Stimulated activated effector memory CD8-positive, alpha-beta T cell treated with anti-CD3 and anti-CD28 coated beads, Interleukin-12 subunit alpha, Interleukin-12 subunit beta, amount 100 ng/mL, for 72 hours (primary cell): ENCODE data around the gene AIP.

Experiments used
- ATAC-seq: fragments of 150-1000 bp; cut with Tn5 transposase; 2 replicates; pipeline ENCODE4 v1.10.0; 2021
- DNase-seq, 2 donors: peaks; one replicate each; pipeline ENCODE4 v3.0.0; 2021 to 2022; ENCODE audit warnings: low spot score in 2 of 2
- H3K27ac Mint-ChIP-seq: one replicate; pipeline ENCODE4 v1.8.0; 2022; ENCODE audit warnings: mild to moderate bottlenecking, mixed read lengths
- H3K36me3 Mint-ChIP-seq: one replicate; pipeline ENCODE4 v1.8.0; 2022; ENCODE audit warnings: mild to moderate bottlenecking, mixed read lengths
- H3K4me1 Mint-ChIP-seq: one replicate; pipeline ENCODE4 v1.8.0; 2022; ENCODE audit warnings: mixed read lengths
- H3K4me3 Mint-ChIP-seq: one replicate; pipeline ENCODE4 v1.8.0; 2022; ENCODE audit warnings: mild to moderate bottlenecking, mixed read lengths
- H3K9me3 Mint-ChIP-seq: one replicate; pipeline ENCODE4 v1.8.0; 2022; ENCODE audit warnings: mixed read lengths

Gene AIP

GRCh38 chr11:67538306-67538705 is 55.5 kb downstream of the AIP start:
- DNase-seq, result no peak
- no peak overlapping the region for H3K4me3 Mint-ChIP-seq
- no peaks in the 10 kb centered on the region for H3K4me1 Mint-ChIP-seq
- H3K9me3 Mint-ChIP-seq, result peaks cover 7% of the 10 kb centered on the region
- H3K36me3 Mint-ChIP-seq, result no peaks in the 10 kb centered on the region
- ATAC-seq, result no peak
- no peak overlapping the region for H3K27ac Mint-ChIP-seq

DNA sequence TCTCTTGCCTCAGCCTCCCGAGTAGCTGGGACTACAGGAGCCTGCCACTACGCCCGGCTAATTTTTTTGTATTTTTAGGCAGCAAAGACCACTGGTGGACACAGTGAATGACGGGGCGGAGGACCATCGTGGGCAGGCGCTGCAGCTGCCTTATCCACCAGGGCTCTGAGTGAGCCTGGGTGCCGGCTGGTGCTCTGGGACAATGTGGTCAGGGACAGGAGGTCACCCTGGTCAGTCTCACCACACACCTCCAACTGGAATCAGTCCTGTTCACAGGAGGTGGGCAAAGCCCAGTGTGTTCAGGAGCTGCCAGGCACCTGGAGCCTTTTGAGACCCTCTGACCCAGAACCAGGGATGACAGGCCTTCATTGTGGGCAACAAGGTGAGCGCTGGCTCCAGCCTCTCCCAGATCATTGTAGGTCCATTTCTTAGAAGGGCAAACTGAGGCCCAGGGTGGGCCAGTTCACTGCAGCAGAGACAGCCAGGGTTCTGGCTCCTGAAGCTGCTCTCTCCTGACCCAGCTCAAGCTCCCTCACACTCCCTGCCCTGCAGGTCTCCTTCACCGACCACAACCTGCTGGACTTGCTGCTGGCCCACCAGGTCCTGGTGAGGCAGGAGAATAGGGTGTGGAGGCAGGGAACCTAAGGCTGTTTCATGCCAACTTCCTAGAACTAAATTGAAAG is 56.1 kb downstream of the AIP start:
- H3K36me3 Mint-ChIP-seq, result no peaks in the 10 kb centered on the region
- H3K27ac Mint-ChIP-seq, result no peak overlapping the region

GRCh38 chr11:67539550-67539949 is 56.7 kb downstream of the AIP start:
- no peak for DNase-seq
- Mint-ChIP-seq H3K4me3 (no peak overlapping the region), H3K36me3 (no peaks in the 10 kb centered on the region), H3K4me1 (no peaks in the 10 kb centered on the region), H3K27ac (no peak overlapping the region), H3K9me3 (peaks cover 1% of the 10 kb centered on the region)
- no peak for ATAC-seq

More for the DNA sequence above, 56.1 kb downstream of the AIP start:
- Mint-ChIP-seq H3K9me3 (peaks cover 4% of the 10 kb centered on the region), H3K4me3 (no peak overlapping the region), H3K4me1 (no peaks in the 10 kb centered on the region)
- DNase-seq (no peak), ATAC-seq (no peak)
